ENCODE results near the gene DUOXA1.

- TF ChIP-seq POLR2A (IDR thresholded peaks at IDR 0.05), result no peak
- TF ChIP-seq CTCF (IDR thresholded peaks at IDR 0.05), result no peak
- no peak for TF ChIP-seq EP300 (IDR thresholded peaks at IDR 0.05)
Observed at GRCh38 chr15:45151998-45152828, 22.5 kb upstream of the DUOXA1 start.

Data from tibial nerve (tissue), 4 donors.